ENCODE results near the gene PSRC1.

Gene PSRC1

DNA sequence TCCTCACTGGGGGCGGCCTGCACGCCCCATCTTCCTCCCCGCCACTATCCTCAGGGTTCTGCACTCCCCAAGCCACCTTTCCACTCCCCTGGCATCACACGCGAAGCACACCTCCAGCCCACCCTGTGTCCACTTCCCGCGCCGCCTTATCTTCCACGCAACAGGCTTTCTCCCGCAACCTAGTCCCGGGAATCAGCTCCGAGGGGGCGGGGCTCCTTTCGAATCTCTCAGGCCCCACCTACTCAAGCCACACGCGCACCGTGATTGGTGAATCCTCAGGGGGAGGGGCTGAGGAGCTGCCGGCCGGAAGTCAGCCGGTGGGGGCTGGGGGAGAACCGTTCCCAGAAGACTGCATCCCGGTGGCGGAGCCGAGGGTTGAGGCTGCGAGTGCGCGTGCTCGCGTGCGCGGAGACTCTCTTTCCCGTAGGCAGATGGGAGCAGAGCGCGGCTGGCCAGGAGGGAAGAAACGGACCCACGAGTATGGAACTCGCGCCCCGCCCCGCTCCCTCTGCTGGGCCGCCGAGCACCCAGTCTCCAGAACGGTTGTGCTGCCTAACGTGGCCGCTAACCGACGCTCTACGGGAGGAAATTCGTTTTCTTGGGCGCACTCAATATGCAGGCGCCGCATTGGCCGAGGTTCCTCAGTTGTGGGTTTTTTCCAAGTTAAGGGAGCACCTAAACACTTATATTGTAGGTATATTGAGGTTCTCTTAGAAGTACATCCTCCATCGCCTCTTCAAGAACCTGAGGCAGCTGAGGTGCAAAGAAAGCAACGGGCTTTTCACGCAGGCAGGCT lies at the start of gene PSRC1:
Gene PSRC1 (minus strand): TSS at position 194 of the 796 bp plus-strand sequence.
- peak within 1 kb of the TSS; percentile 85 for H3K27ac ChIP-seq
- TF ChIP-seq, protein P1, sequence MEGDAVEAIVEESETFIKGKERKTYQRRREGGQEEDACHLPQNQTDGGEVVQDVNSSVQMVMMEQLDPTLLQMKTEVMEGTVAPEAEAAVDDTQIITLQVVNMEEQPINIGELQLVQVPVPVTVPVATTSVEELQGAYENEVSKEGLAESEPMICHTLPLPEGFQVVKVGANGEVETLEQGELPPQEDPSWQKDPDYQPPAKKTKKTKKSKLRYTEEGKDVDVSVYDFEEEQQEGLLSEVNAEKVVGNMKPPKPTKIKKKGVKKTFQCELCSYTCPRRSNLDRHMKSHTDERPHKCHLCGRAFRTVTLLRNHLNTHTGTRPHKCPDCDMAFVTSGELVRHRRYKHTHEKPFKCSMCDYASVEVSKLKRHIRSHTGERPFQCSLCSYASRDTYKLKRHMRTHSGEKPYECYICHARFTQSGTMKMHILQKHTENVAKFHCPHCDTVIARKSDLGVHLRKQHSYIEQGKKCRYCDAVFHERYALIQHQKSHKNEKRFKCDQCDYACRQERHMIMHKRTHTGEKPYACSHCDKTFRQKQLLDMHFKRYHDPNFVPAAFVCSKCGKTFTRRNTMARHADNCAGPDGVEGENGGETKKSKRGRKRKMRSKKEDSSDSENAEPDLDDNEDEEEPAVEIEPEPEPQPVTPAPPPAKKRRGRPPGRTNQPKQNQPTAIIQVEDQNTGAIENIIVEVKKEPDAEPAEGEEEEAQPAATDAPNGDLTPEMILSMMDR (IDR thresholded peaks at IDR 0.05) = peak; percentile 21
- no peak for TF ChIP-seq ZFX (IDR thresholded peaks at IDR 0.05; ENCODE audit: borderline replicate concordance)

DNA sequence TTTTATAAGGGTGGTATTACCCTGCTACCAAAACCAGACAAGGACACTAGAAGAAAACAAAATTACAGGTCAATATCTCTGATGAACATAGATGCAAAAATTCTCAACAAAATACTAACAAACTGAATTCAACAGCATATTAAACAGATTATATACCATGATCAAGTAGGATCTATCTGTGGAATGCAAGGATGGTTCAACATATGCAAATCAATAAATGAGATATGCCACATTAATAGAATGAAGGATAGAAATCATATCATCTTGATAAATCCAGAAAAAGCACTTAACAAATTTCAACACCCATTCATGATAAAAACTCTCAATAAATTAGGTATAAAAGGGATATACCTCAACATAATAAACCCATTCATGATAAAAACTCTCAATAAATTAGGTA lies 48.2 kb upstream of the PSRC1 start:
- H3K27ac ChIP-seq = no peak overlapping the region
- TF ChIP-seq ZFX (IDR thresholded peaks at IDR 0.05; ENCODE audit: borderline replicate concordance) = no peak
- TF ChIP-seq, protein P1 (IDR thresholded peaks at IDR 0.05) = no peak

DNA sequence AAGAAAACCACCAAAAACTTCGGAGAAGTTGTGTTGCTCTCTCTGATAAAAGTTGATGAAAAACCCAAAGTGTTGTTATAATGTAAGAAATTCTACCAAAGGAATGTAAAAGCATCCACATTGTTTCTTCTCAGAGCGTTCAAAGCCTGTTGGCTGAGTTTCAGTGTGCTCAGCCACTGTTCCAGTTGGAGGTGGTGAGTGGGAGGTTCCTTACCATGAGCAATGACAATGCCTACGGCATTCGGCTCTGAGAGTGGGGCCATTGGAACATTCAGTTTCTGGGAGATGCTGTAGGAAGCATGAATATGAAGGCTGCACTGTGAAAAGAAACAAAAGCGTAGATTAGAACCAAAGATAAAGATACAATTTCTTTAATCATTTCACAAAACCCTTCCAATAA lies 44.3 kb upstream of the PSRC1 start:
- no peak overlapping the region for H3K27ac ChIP-seq
- TF ChIP-seq ZFX (IDR thresholded peaks at IDR 0.05; ENCODE audit: borderline replicate concordance) = no peak
- TF ChIP-seq, protein P1 (IDR thresholded peaks at IDR 0.05) = no peak

DNA sequence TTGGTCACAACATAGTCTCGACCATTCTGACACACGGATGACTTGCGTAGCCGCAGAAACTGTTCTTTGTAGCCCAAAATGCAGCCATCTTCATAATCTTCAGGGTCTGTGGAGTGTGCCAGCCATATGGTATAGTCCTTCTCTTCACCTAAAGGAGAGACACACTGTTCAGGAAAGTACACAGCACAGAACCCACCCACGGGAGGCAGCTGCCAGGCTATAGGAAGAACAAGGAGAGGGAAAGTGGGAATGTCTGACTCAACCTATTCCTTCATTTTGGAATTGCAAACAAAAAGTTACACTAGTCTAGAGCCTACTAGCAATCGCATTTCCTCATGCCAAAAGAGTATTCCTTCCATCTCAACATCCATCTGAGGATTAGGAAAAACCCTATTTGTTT lies 40.0 kb upstream of the PSRC1 start:
- TF ChIP-seq, protein P1 (IDR thresholded peaks at IDR 0.05) = no peak
- no peak for TF ChIP-seq ZFX (IDR thresholded peaks at IDR 0.05; ENCODE audit: borderline replicate concordance)

DNA sequence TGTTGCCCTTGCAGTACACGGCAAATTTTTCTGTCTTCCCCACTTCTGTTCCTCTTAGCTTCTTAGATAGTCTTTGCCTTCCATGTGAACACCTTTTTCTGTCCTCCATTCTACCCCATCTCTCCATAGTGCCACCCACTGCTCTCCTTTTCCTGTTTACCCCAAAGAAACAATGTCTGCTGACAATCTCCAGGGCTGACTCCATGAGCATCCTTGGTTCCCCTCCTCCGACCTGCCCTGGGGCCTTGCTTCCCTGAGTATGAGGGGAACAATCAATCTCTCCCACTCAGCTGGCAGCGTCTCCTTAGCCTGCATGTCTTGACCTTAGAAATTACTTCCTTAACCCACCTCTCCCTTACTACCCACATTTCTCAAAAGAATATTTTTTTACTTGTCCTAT lies 36.2 kb upstream of the PSRC1 start:
- H3K27ac ChIP-seq = no peak overlapping the region
- TF ChIP-seq, protein P1 (IDR thresholded peaks at IDR 0.05) = no peak
- no peak for TF ChIP-seq ZFX (IDR thresholded peaks at IDR 0.05; ENCODE audit: borderline replicate concordance)

More for the DNA sequence above, 40.0 kb upstream of the PSRC1 start:
- H3K27ac ChIP-seq = no peak overlapping the region

DNA sequence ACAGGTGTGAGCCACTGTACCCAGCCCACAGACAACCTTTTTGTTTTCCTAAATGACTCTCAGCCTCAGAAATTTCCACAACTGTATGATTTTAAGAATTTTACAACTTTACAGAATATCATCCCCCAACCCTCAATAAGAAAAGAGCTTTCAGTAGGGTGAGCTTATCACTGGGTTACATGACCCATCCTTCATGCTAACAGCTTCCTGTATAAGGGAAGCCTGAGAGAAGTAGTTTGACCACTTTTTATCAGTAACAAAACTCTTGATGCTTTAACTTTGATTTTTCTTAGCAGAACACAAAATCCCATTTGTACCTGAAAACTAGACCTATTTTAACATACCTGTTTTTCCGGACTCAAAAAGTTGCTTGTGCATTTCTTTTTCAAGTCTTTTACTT lies 33.6 kb upstream of the PSRC1 start:
- H3K27ac ChIP-seq = no peak overlapping the region
- no peak for TF ChIP-seq ZFX (IDR thresholded peaks at IDR 0.05; ENCODE audit: borderline replicate concordance)
- TF ChIP-seq, protein P1 (IDR thresholded peaks at IDR 0.05) = no peak

DNA sequence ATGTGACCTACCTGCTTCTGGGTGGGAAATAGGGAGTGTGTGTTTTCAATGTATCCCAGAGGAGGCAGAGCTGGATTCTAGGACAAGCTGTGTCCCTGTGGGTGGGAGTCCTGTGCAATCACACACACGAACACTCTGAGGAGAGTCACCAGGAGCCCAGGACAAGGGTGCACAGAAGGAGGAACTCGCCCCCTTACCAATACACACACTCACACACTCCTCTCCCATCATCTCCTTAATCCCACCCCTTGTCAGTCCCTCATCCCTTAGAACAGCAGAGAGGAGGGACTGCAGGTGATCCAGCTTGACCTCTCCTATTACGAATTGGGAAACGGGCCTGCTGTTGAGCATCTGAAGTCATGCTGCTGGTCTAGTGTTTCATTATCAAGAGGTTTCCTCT lies 32.3 kb upstream of the PSRC1 start:
- no peak for TF ChIP-seq ZFX (IDR thresholded peaks at IDR 0.05; ENCODE audit: borderline replicate concordance)
- TF ChIP-seq, protein P1 (IDR thresholded peaks at IDR 0.05) = no peak
- H3K27ac ChIP-seq = no peak overlapping the region

All from 22Rv1 (cell line).